ENCODE measurements around the gene RHOA.
"Not testable (repeated sequence)": the region's sequence is repeated elsewhere in the genome, so short reads cannot be mapped to it uniquely, and the experiment has no call there.

Gene RHOA

DNA sequence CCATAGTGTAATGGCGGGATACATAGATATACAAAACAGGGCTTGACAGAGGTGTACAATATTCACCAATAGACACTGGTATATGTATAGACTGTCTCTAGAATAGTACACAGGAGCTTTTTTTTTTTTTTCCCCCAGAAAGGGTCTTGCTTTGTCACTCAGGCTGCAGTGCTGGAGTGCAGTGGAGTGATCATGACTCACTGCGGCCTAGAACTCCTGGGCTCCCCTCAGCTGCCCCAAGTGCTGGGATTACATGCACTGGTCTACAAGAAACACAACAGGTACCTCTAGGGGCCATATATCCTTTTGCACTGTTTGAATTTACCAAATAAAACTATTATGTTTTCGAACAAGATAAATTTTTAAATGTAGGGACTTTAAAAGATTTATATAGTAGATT is 12.3 kb downstream of the RHOA start:
- DNase-seq (ENCODE audit: extremely low read depth, low read depth), result no peak
- TF ChIP-seq, protein P1, sequence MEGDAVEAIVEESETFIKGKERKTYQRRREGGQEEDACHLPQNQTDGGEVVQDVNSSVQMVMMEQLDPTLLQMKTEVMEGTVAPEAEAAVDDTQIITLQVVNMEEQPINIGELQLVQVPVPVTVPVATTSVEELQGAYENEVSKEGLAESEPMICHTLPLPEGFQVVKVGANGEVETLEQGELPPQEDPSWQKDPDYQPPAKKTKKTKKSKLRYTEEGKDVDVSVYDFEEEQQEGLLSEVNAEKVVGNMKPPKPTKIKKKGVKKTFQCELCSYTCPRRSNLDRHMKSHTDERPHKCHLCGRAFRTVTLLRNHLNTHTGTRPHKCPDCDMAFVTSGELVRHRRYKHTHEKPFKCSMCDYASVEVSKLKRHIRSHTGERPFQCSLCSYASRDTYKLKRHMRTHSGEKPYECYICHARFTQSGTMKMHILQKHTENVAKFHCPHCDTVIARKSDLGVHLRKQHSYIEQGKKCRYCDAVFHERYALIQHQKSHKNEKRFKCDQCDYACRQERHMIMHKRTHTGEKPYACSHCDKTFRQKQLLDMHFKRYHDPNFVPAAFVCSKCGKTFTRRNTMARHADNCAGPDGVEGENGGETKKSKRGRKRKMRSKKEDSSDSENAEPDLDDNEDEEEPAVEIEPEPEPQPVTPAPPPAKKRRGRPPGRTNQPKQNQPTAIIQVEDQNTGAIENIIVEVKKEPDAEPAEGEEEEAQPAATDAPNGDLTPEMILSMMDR (IDR thresholded peaks at IDR 0.05; ENCODE audit: low read depth, low read length), result no peak

DNA sequence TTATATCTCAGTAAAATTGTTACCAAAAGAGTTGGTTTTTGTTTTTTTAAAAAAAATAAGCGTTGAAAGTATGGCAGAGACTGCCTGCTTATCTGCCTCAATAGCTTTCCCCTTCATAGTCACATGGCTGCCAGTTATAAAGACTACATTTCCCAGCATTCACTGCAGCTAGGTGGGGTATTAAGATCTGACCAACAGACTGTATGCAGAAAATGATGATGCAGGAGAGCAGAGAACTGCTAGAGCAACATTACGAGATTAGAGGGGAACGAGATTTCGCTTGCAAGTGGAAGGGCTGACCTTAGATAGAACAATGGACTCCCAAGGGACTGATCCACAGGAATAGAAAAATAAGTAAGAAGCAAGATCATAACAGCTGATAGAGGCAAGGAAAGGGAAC is 14.3 kb downstream of the RHOA start:
- TF ChIP-seq, protein P1 (IDR thresholded peaks at IDR 0.05; ENCODE audit: low read depth, low read length), result no peak
- no peak for DNase-seq (ENCODE audit: extremely low read depth, low read depth)

DNA sequence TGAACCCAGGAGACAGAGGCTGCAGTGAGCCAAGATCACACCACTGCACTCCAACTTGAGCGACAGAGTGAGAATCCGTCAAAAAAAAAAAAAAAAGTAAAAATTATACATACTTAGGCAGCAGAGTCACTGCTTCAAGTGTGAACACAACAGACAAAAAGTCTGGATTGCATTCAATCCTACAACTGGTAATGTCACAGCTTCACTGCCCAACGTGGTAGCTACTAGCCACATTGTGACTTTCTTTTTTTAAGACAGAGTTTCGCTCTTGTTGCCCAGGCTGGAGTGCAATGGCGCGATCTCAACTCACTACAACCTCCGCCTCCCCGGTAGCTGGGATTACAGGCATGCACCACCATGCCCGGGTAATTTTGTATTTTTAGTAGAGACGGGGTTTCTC is 20.5 kb downstream of the RHOA start:
- DNase-seq (ENCODE audit: extremely low read depth, low read depth), result not testable (repeated sequence)

DNA sequence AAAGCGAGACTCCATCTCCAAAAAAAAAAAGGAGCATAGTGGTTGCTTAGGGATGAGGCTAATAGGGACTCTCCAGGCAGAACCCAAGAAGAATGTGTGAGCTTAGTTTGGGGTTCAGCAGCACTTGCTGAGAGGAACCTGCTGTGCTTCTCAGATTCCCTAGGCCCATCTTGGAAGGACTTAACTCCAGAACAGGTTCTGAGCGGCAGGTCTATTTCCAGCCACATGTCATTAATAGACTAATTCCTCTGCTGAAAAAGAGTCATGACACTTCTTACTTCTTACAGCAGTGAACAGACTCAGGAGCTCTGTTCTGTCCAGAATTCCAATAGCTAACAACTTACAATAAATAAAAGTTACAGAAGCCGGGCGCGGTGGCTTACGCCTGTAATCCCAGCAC is 22.5 kb downstream of the RHOA start:
- DNase-seq (ENCODE audit: extremely low read depth, low read depth), result no peak
- TF ChIP-seq, protein P1 (IDR thresholded peaks at IDR 0.05; ENCODE audit: low read depth, low read length), result no peak

DNA sequence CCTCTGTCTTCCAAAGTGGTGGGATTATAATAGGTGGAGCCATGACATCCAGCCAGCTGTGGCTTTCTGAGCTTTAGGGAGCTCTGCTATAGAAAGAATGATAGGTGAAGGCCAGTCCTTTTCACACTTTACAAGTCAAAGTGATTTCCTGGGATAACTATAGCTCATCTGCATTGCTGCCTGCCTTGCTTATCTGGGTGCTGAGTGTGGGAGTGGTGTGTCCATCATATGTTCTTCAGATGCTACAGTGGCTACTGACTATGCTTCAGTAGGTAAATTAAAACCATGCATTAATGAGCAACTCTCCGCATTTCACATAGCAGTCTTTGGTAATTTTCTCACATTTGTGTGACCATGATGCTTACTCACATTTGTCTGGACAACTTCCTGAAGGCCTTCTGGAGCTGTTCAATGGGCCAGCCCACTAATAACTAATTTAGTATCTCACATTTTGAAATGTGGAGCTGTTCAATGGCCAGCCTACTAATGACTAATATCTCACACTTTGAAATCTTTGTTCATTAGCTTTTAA is 23.4 kb downstream of the RHOA start:
- TF ChIP-seq, protein P1 (IDR thresholded peaks at IDR 0.05; ENCODE audit: low read depth, low read length), result no peak
- DNase-seq (ENCODE audit: extremely low read depth, low read depth), result no peak

DNA sequence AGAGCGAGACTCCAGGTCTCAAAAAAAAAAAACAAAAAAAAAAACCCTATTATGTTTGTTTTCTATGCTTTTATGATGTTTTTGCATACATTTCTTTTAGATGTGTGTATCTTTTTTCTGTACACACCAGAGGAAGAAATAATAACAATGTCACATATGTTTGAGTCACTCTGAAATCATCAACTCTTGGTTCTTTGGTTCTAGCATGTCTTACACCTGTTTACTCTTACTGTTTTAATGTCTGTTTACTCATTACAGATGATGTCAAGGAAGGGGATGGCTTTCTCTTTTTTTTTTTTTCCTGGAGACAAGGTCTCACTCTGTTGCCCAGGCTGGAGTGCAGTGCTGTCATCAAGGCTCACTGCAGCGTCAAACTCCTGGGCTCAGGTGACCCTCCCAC is 24.1 kb downstream of the RHOA start:
- no peak for DNase-seq (ENCODE audit: extremely low read depth, low read depth)
- TF ChIP-seq, protein P1 (IDR thresholded peaks at IDR 0.05; ENCODE audit: low read depth, low read length), result no peak

DNA sequence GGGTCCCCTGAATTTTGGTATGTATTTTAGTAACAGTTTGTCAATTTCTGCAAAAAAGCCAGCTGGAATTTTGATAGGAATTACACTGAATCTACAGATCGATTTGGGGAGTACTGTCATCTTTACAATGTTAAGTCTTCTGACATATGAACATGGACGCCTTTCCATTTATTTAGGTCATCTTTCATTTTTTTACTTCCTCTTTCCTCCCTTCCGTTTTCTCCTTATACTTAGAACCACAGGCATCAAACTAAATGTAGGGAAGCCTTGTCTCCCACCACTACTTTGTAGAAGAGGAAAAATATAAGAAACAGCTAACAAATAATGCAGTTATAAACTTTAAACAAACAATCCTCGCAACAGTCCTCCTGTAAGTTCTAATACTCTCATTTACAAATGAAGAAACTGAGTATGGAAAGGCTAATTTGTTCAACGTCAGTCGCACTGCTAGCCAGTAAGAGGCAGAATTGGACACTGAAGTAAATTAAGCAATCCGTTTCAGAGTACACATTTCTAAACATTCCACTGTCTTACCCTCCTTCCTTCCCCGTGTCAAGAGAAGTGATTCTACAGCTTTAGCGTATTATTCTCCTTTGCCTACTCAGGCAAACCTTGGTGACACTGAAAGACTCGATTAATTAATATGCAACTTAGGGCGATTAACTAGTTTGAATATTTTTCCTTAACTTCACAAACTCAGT is 25.6 kb downstream of the RHOA start:
- TF ChIP-seq, protein P1 (IDR thresholded peaks at IDR 0.05; ENCODE audit: low read depth, low read length), result no peak
- DNase-seq (ENCODE audit: extremely low read depth, low read depth), result no peak

DNA sequence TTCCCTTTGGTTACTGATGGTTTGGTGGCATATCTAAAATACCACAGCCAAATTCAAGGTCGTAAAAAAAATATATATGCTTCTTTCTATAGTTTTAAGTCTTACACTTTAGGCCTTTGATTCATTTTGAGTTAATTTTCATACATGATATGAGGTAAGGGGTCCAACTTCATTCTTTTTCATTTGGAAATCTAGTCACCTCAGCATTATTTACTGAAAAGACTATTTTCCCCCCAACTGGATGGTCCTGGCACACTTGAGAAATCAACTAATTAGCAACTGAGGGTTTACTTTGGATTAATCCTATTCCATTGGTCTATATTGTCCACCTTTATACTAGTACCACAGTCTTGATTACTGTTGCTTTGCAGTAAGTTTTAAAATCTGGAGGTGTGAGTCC is 26.2 kb downstream of the RHOA start:
- TF ChIP-seq, protein P1 (IDR thresholded peaks at IDR 0.05; ENCODE audit: low read depth, low read length), result no peak
- DNase-seq (ENCODE audit: extremely low read depth, low read depth), result no peak

Measured in AG09319 (cell line).